Measurements from ENCODE around the gene DSCAML1.

Gene DSCAML1

GRCh38 chr11:117629146-117629545, 167.9 kb downstream of the DSCAML1 start:
- TF ChIP-seq CTCF (IDR thresholded peaks at IDR 0.05; ENCODE audit: insufficient read depth, low read depth, low read length, missing control alignments), result no peak
- H3K4me3 ChIP-seq (ENCODE audit: low read depth, low read length), result no peak overlapping the region
- DNase-seq (ENCODE audit: low read depth), result no peak

DNA sequence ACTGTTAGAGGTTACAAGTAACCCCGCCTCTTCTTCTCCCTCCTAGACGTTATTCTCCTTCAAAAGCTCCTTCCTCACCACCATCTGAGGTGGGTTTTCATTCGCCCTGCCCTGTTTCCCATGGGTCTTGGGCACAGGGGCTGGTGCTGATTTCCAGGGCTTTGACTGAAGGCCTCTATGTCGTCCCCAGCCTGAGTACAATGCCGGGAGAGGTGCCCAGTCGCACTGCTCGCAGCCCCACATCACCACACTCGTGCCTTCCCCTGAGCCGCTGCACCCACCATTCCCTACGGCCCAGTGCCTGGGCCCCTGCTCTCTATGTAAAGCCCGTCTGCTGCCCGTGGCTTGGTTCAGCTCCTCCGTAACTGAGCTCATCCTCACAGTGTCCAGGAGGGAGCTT, 169.8 kb downstream of the DSCAML1 start:
- H3K4me3 ChIP-seq (ENCODE audit: low read depth, low read length), result no peak overlapping the region
- no peak for TF ChIP-seq CTCF (IDR thresholded peaks at IDR 0.05; ENCODE audit: insufficient read depth, low read depth, low read length, missing control alignments)
- no peak for DNase-seq (ENCODE audit: low read depth)

- H3K4me3 ChIP-seq (ENCODE audit: low read depth, low read length), result no peak overlapping the region
- DNase-seq (ENCODE audit: low read depth), result no peak
- no peak for TF ChIP-seq CTCF (IDR thresholded peaks at IDR 0.05; ENCODE audit: insufficient read depth, low read depth, low read length, missing control alignments)
These were observed 170.4 kb downstream of the DSCAML1 start for GRCh38 chr11:117626576-117626975.

DNA sequence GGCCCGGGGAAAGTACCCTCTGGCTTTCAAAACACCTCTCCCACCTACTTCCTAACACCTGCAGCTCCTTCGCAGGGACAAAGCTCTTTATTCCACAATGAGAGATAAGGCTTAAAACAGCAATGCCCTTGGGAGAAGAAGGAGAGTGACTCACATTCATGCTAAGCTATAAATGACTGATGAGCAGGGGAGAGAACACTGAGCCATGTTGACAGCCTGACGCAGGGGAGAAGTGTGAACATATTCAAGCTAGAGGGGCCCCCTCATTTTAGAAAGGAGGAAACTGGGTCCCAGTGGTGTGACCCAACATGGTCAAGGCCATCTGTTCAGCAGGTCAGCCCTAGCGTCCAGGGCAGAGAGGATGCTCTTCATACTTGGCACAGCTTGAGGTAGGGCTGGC, 171.8 kb downstream of the DSCAML1 start:
- TF ChIP-seq CTCF (IDR thresholded peaks at IDR 0.05; ENCODE audit: insufficient read depth, low read depth, low read length, missing control alignments), result no peak
- DNase-seq (ENCODE audit: low read depth), result no peak
- no peak overlapping the region for H3K4me3 ChIP-seq (ENCODE audit: low read depth, low read length)

- TF ChIP-seq CTCF (IDR thresholded peaks at IDR 0.05; ENCODE audit: insufficient read depth, low read depth, low read length, missing control alignments), result no peak
- no peak overlapping the region for H3K4me3 ChIP-seq (ENCODE audit: low read depth, low read length)
- no peak for DNase-seq (ENCODE audit: low read depth)
These were observed 173.2 kb downstream of the DSCAML1 start for GRCh38 chr11:117623831-117624271.

GRCh38 chr11:117621226-117621625, 175.8 kb downstream of the DSCAML1 start:
- TF ChIP-seq CTCF (IDR thresholded peaks at IDR 0.05; ENCODE audit: insufficient read depth, low read depth, low read length, missing control alignments), result peak; percentile 63
- H3K4me3 ChIP-seq (ENCODE audit: low read depth, low read length), result no peak overlapping the region
- peak; percentile 44 for DNase-seq (ENCODE audit: low read depth)

DNA sequence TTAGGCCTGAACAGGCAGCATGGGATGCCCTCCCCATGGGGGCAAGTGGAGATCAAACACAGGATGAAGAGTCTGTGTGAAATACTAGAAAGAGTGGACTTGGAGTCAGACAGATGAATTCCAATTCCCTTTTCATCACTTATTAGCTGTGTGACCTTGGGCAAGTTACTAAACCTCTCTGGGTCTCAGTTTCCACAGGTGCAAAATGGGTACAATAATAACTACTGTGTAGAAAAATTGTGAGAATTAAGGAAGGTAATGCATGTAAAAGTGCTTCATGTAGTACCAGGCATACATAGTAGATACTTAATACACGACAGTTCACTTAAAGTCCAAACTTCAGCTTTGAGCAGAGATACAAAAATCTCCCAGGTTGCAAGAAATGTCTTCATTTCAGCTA, 176.4 kb downstream of the DSCAML1 start:
- no peak for TF ChIP-seq CTCF (IDR thresholded peaks at IDR 0.05; ENCODE audit: insufficient read depth, low read depth, low read length, missing control alignments)
- no peak for DNase-seq (ENCODE audit: low read depth)
- H3K4me3 ChIP-seq (ENCODE audit: low read depth, low read length), result no peak overlapping the region

Measured in GM12865 (cell line).